Colonic mucosa (tissue), 4 donors: ENCODE results near the gene RACGAP1. TPM values are rescaled to one million over a fixed set of nuclear protein-coding genes. Genes with fewer than 3 reads are reported as not detected.

Experiments
- DNase-seq: peaks from one replicate; pipeline ENCODE4 v3.0.0-alpha.2; 2020
- H3K27ac ChIP-seq: fragments of 200-600 bp; one replicate; pipeline ENCODE4 v1.8.0; 2021
- H3K27me3 ChIP-seq: fragments of 200-600 bp; one replicate; pipeline ENCODE4 v1.8.0; 2021
- H3K36me3 ChIP-seq: fragments of 200-600 bp; one replicate; pipeline ENCODE4 v1.8.0; 2021
- H3K4me1 ChIP-seq: fragments of 200-600 bp; one replicate; pipeline ENCODE4 v1.8.0; 2021; ENCODE audit warnings: mild to moderate bottlenecking
- H3K4me3 ChIP-seq: fragments of 200-600 bp; one replicate; pipeline ENCODE4 v1.8.0; 2021
- H3K9ac ChIP-seq, 2 donors: one replicate each; pipeline ENCODE4 v1.7.0; 2013; ENCODE audit warnings: control low read depth in 2 of 2, low read depth in 2 of 2, low read length in 2 of 2
- H3K9me3 ChIP-seq: fragments of 200-600 bp; one replicate; pipeline ENCODE4 v1.8.0; 2021
- CTCF ChIP-seq: fragments of 200-600 bp; IDR thresholded peaks from one replicate; pipeline ENCODE4 v1.8.0; 2022; ENCODE audit warnings: antibody characterized with exemption, mild to moderate bottlenecking
- intact Hi-C: fragments of 100-400 bp; cut with DNase I; formaldehyde crosslinking; loops from one replicate; pipeline ENCODE4 v1.14.1; 2022
- total RNA-seq, 2 donors: library from RNA; stranded (reverse); fragmentation: NEBNext Ultra II Directional in 1 of 2; extraction: Animal tissue kit (Norgen Biotek cat#: 25700) in 1 of 2; gene quantifications; one replicate each; pipeline ENCODE4 v1.2.1, GENCODE V29; 2021
- donor health status: healthy.
- donor health status: DM: no; HTN: no; CAD: no.
- donor health status: DM: no; HTN: no; CAD: no.

The RACGAP1 gene
- total RNA-seq, 2 donors from 2014 or later, result 36.2 to 83.8 TPM

DNA sequence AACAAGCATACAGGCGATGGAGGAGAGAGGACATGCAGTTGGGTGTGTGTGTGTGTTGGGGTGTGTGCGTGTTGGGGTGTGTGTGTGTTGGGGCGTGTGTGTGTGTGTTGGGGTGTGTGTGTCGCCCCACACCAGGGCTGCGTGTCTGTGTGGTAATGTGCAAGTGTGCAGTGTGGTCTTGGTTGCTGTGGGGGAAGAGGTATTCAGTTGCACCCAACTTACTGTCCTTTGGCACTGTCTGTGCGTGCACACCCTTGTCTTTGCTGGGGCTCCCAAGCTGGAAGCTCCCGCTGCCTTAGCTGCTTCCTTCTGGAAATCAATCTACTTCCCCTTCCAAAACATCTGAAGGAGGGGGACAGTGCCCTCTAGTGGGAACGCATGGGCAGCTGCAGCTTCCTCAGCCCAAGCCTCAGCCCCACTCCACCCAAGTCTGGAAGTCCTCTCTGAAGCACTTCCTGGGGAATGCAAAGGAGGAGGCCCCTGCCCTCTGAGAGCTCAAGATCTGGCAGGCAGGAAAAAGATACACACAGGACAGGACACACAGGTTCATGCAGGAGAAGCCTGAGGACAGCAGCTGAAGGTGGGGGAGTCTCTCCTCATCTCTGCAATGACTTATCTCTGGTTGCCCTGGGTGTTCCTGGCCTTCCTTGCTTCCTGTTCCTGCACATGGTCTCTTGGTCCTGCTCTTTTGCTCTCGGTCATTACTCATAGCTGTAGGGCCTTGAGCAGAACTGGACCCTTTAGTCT is 45.2 kb upstream of the RACGAP1 start:
- TF ChIP-seq CTCF, result peak; percentile 81
- H3K27ac ChIP-seq, result no peak overlapping the region
- no peaks in the 10 kb centered on the region for H3K36me3 ChIP-seq
- no peak overlapping the region for H3K9ac ChIP-seq
- H3K4me1 ChIP-seq, result no peaks in the 10 kb centered on the region
- H3K27me3 ChIP-seq, result no peaks in the 10 kb centered on the region
- no peak overlapping the region for H3K4me3 ChIP-seq
- no peaks in the 10 kb centered on the region for H3K9me3 ChIP-seq
- intact Hi-C loops, result loop anchor here (5.0 kb wide), 1 partner anchor 33 kb away; no protein-coding TSS in a partner anchor
- DNase-seq, result peak; percentile 89

DNA sequence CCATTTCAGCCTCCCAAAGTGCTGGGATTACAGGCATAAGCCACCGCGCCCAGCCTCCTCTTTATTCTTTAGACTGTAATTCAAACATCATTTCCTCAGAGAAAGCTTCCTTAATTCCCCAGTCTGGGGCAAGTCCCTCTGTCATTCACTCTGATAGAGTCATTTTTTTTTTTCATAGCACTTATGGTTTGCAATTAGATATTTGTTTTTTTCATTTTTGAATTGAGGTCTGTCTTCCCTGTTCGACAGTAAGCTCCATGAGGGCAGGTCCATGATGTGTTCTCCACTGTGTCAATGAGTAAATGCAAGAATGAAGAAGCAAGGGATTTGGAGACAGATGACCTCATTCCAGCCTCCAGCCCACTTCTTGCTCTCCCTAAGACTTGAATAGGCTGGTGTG is 44.2 kb upstream of the RACGAP1 start:
- H3K27me3 ChIP-seq, result no peaks in the 10 kb centered on the region
- no peak overlapping the region for H3K4me3 ChIP-seq
- no peak for TF ChIP-seq CTCF
- H3K4me1 ChIP-seq, result no peaks in the 10 kb centered on the region
- H3K36me3 ChIP-seq, result no peaks in the 10 kb centered on the region
- H3K9me3 ChIP-seq, result no peaks in the 10 kb centered on the region
- H3K9ac ChIP-seq, result no peak overlapping the region
- no peak overlapping the region for H3K27ac ChIP-seq
- DNase-seq, result no peak
- intact Hi-C loops, result loop anchor here (5.0 to 10.0 kb wide), 2 partner anchors 97 to 205 kb away; partner anchors contain the start of gene AQP6

GRCh38 chr12:50069069-50069468 is 43.8 kb upstream of the RACGAP1 start:
- Histone ChIP-seq H3K4me1 (no peaks in the 10 kb centered on the region), H3K4me3 (no peak overlapping the region), H3K9me3 (no peaks in the 10 kb centered on the region), H3K27me3 (no peaks in the 10 kb centered on the region), H3K27ac (no peak overlapping the region), H3K36me3 (no peaks in the 10 kb centered on the region), H3K9ac (no peak overlapping the region)
- no peak for DNase-seq
- no peak for TF ChIP-seq CTCF
- intact Hi-C loops, result loop anchor here (5.0 to 10.0 kb wide), 2 partner anchors 97 to 204 kb away; partner anchors contain the start of gene AQP6

GRCh38 chr12:50066402-50066801 is 41.1 kb upstream of the RACGAP1 start:
- Histone ChIP-seq H3K9ac (no peak overlapping the region), H3K27me3 (no peaks in the 10 kb centered on the region), H3K27ac (no peak overlapping the region), H3K9me3 (no peaks in the 10 kb centered on the region), H3K36me3 (no peaks in the 10 kb centered on the region), H3K4me3 (no peak overlapping the region), H3K4me1 (no peaks in the 10 kb centered on the region)
- DNase-seq, result no peak
- TF ChIP-seq CTCF, result no peak
- intact Hi-C loops, result loop anchor here (5.0 to 10.0 kb wide), 2 partner anchors 94 to 202 kb away; partner anchors contain the start of gene AQP6

- H3K4me1 ChIP-seq, result no peaks in the 10 kb centered on the region
- H3K4me3 ChIP-seq, result no peak overlapping the region
- intact Hi-C loops, result loop anchor here (5.0 to 10.0 kb wide), 2 partner anchors 94 to 201 kb away; partner anchors contain the start of gene AQP6
- no peaks in the 10 kb centered on the region for H3K27me3 ChIP-seq
- DNase-seq, result no peak
- no peak overlapping the region for H3K27ac ChIP-seq
- H3K9ac ChIP-seq, result no peak overlapping the region
- TF ChIP-seq CTCF, result no peak
- no peaks in the 10 kb centered on the region for H3K9me3 ChIP-seq
- no peaks in the 10 kb centered on the region for H3K36me3 ChIP-seq
Measured at GRCh38 chr12:50065726-50066310, 40.5 kb upstream of the RACGAP1 start.
